Measurements from ENCODE around the gene MAPK1.

DNA sequence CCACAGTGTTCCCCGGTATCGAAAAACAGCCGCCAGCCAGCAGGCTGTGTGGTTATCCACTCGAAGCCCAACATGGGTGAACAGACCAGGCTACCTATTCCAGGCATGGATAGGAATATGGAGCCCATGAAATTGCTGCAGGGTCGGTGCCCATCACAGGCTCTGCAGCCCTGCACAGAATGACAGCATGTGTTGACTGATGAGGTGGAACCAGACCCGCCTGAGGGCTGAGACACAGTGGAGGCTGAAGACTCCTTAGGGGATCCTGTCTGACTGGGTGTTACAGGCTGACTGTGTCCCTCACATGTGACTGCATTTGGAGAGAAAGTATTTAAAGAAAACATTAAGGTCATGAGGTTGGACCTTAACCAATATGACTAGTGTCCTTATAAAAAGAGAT, 125.7 kb downstream of the MAPK1 start:
- TF ChIP-seq POLR2AphosphoS5 (IDR thresholded peaks at IDR 0.05; ENCODE audit: insufficient read depth, low read depth, low read length) (no peak), CTCF (IDR thresholded peaks at IDR 0.05; ENCODE audit: extremely low read depth in 1 of 2, insufficient read depth in 1 of 2, low read depth in 1 of 2, low read length in 2 of 2) (no peak), POLR2A (IDR thresholded peaks at IDR 0.05; ENCODE audit: low read depth, low read length) (no peak), GATA2 (IDR thresholded peaks at IDR 0.05; ENCODE audit: insufficient read depth, insufficient read length, low read depth, low read length) (no peak), EZH2 (IDR thresholded peaks at IDR 0.05; ENCODE audit: borderline replicate concordance, low read depth, low read length, severe bottlenecking) (no peak), FOS (IDR thresholded peaks at IDR 0.05; ENCODE audit: borderline replicate concordance, insufficient read depth, low read length) (no peak)

All from endothelial cell of umbilical vein (primary cell).